Liver (tissue), 9 donors: ENCODE measurements around the gene CBFA2T3. TPM values are rescaled to one million over a fixed set of nuclear protein-coding genes. Genes with fewer than 3 reads are reported as not detected.

Experiments used
- DNase-seq: peaks from one replicate; pipeline ENCODE4 v3.0.0-alpha.2; 2017; ENCODE audit warnings: low spot score
- H3K27ac ChIP-seq, 2 donors: one replicate each; pipeline ENCODE4 v1.7.0; 2013; ENCODE audit warnings: inconsistent platforms in 2 of 2, low read length in 2 of 2, control low read depth in 1 of 2, low read depth in 1 of 2, mild to moderate bottlenecking in 1 of 2
- H3K27me3 ChIP-seq, 4 donors: one replicate each; pipeline versions ENCODE4 v1.6.1 to v1.7.0; 2013; ENCODE audit warnings: low read length in 3 of 4, inconsistent platforms in 1 of 4, mild to moderate bottlenecking in 1 of 4, moderate library complexity in 1 of 4; ENCODE audit not compliant: control insufficient read depth in 4 of 4, insufficient read depth in 4 of 4
- H3K36me3 ChIP-seq, 4 donors: one replicate each; pipeline versions ENCODE4 v1.6.1 to v1.7.0; 2013; ENCODE audit warnings: low read length in 3 of 4, mild to moderate bottlenecking in 3 of 4, low read depth in 1 of 4, moderate library complexity in 1 of 4; ENCODE audit not compliant: control insufficient read depth in 4 of 4, insufficient read depth in 3 of 4
- H3K4me1 ChIP-seq, 4 donors: one replicate each; pipeline versions ENCODE4 v1.6.1 to v1.7.0; 2013; ENCODE audit warnings: low read length in 3 of 4, mild to moderate bottlenecking in 3 of 4, moderate library complexity in 1 of 4; ENCODE audit not compliant: control insufficient read depth in 4 of 4, insufficient read depth in 4 of 4
- H3K4me3 ChIP-seq, 3 donors: one replicate each; pipeline versions ENCODE4 v1.6.1 to v1.7.0; 2013; ENCODE audit warnings: low read length in 3 of 3, control low read depth in 1 of 3, low read depth in 1 of 3, mild to moderate bottlenecking in 1 of 3
- H3K9ac ChIP-seq, 2 donors: one replicate each; pipeline ENCODE4 v1.7.0; 2013; ENCODE audit warnings: low read length in 2 of 2, mild to moderate bottlenecking in 2 of 2, moderate library complexity in 2 of 2, control low read depth in 1 of 2, low read depth in 1 of 2
- H3K9me3 ChIP-seq, 4 donors: one replicate each; pipeline versions ENCODE4 v1.6.1 to v1.7.0; 2013; ENCODE audit warnings: low read length in 3 of 4; ENCODE audit not compliant: control insufficient read depth in 4 of 4
- CTCF ChIP-seq: fragments of 150-350 bp; IDR thresholded peaks from 2 replicates; pipeline ENCODE4 v1.5.1; 2017; ENCODE audit warnings: improper control_type of control experiment, low read depth, low read length; ENCODE audit not compliant: missing input control
- EGR1 ChIP-seq, 2 donors: IDR thresholded peaks; 2 replicates each; pipeline ENCODE4 v1.6.1; 2016 to 2018; ENCODE audit warnings: antibody characterized with exemption in 2 of 2, low read depth in 2 of 2
- FOXA1 ChIP-seq: IDR thresholded peaks from 2 replicates; pipeline ENCODE4 v1.6.1; 2016; ENCODE audit warnings: antibody characterized with exemption
- FOXA2 ChIP-seq: IDR thresholded peaks from 2 replicates; pipeline ENCODE4 v1.6.1; 2016; ENCODE audit warnings: antibody characterized with exemption
- GABPA ChIP-seq, 2 donors: IDR thresholded peaks in 1 of 2; conservative IDR thresholded peaks in 1 of 2; 2 replicates each; pipeline ENCODE4 v1.6.1; 2016; ENCODE audit warnings: antibody characterized with exemption in 2 of 2, mild to moderate bottlenecking in 1 of 2, moderate library complexity in 1 of 2
- HNF4A ChIP-seq, 2 donors: conservative IDR thresholded peaks; 2 replicates each; pipeline ENCODE4 v1.6.1; 2016; ENCODE audit warnings: antibody characterized with exemption in 2 of 2, mild to moderate bottlenecking in 2 of 2
- HNF4G ChIP-seq: IDR thresholded peaks from 2 replicates; pipeline ENCODE4 v1.6.1; 2016; ENCODE audit warnings: antibody characterized with exemption
- MAX ChIP-seq: IDR thresholded peaks from 2 replicates; pipeline ENCODE4 v1.6.1; 2016; ENCODE audit warnings: antibody characterized with exemption
- NR2F2 ChIP-seq: IDR thresholded peaks from 2 replicates; pipeline ENCODE4 v1.6.1; 2016; ENCODE audit warnings: antibody characterized with exemption
- RAD21 ChIP-seq, 2 donors: IDR thresholded peaks; 2 replicates each; pipeline ENCODE4 v1.6.1; 2016; ENCODE audit warnings: antibody characterized with exemption in 2 of 2, mild to moderate bottlenecking in 2 of 2
- REST ChIP-seq: IDR thresholded peaks from 2 replicates; pipeline ENCODE4 v1.6.1; 2016; ENCODE audit warnings: antibody characterized with exemption, mild to moderate bottlenecking
- RXRA ChIP-seq, 2 donors: IDR thresholded peaks; 2 replicates each; pipeline ENCODE4 v1.6.1; 2017 to 2018; ENCODE audit warnings: antibody characterized with exemption in 2 of 2, mild to moderate bottlenecking in 1 of 2
- SP1 ChIP-seq: IDR thresholded peaks from 2 replicates; pipeline ENCODE4 v1.6.1; 2018; ENCODE audit warnings: antibody characterized with exemption, mild to moderate bottlenecking
- YY1 ChIP-seq: IDR thresholded peaks from 2 replicates; pipeline ENCODE4 v1.6.1; 2016; ENCODE audit warnings: antibody characterized with exemption, mild to moderate bottlenecking
- ZBTB33 ChIP-seq: IDR thresholded peaks from 2 replicates; pipeline ENCODE4 v1.6.1; 2016; ENCODE audit warnings: antibody characterized with exemption
- WGBS: extraction: QIAGEN DNeasy Blood & Tissue Kit; methylation state at CpG from one replicate; pipeline ENCODE4 v1.1.7; 2013; 5-methylcytosine and 5-hydroxymethylcytosine counted together
- polyA plus RNA-seq, 2 donors: library from polyadenylated mRNA; stranded (reverse) in 1 of 2; unstranded in 1 of 2; fragments of 200-250 nt in 1 of 2; fragments of >200 nt in 1 of 2; fragmentation: Nextera tagmentation in 1 of 2; extraction: Ambion mirVana in 1 of 2; gene quantifications; one replicate each; pipeline versions ENCODE4 v1.2.1 to v1.2.3, GENCODE V29; 2013 to 2015
- total RNA-seq, 2 donors: library from RNA; depleted of rRNA; stranded (reverse); fragments of >200 nt; gene quantifications; one replicate each; pipeline ENCODE4 v1.2.3, GENCODE V29; 2014
- donor health status: healthy.
- donor health status: healthy.
- donor health status: healthy.
- donor health status: healthy.
- donor health status: healthy.

CBFA2T3 gene
- total and polyA plus RNA-seq, 4 donors = 1.4 to 4.5 (median 3.1) TPM

GRCh38 chr16:89007371-89008249 is 30.6 kb upstream of the CBFA2T3 start:
- Histone ChIP-seq H3K9me3 (no peaks in the 10 kb centered on the region), H3K27me3 (no peaks in the 10 kb centered on the region), H3K4me1 (peaks cover 0 to 7% (median 3%) of the 10 kb centered on the region in 4 donors), H3K4me3 (no peak overlapping the region), H3K9ac (no peak overlapping the region), H3K27ac (no peak overlapping the region), H3K36me3 (no peaks in the 10 kb centered on the region)
- no peak for TF ChIP-seq HNF4A (conservative IDR thresholded peaks at IDR 0.05)
- TF ChIP-seq ZBTB33 = no peak
- TF ChIP-seq MAX = no peak
- no peak for TF ChIP-seq RXRA (IDR thresholded peaks at IDR 0.05)
- no peak for TF ChIP-seq RAD21 (IDR thresholded peaks at IDR 0.05)
- no peak for TF ChIP-seq YY1
- no peak for TF ChIP-seq REST
- no peak for TF ChIP-seq FOXA2
- no peak for TF ChIP-seq SP1
- no peak for TF ChIP-seq NR2F2
- TF ChIP-seq GABPA (IDR thresholded peaks at IDR 0.05 in 1 of 2, conservative IDR thresholded peaks at IDR 0.05 in 1 of 2) = no peak
- TF ChIP-seq CTCF = no peak
- no peak for TF ChIP-seq EGR1 (IDR thresholded peaks at IDR 0.05; ENCODE audit: low read depth in 2 of 2)
- TF ChIP-seq HNF4G = no peak
- TF ChIP-seq FOXA1 = no peak
- 48% methylated on average over 9 of the region's 9 CpGs for WGBS
- DNase-seq = no peak
